Activated T-helper 1 cell treated with anti-CD3 and anti-CD28 coated beads, Interleukin-12 subunit alpha, Interleukin-12 subunit beta, Interleukin-2, Interleukin-4 antibody, amounts not matched to agents 30 ng/mL and 10 ng/mL and 1 ng/mL, durations not matched to agents 14 hours and 24 hours and 36 hours (primary cell): ENCODE measurements around the gene AKNA. TPM values are rescaled to one million over a fixed set of nuclear protein-coding genes. Genes with fewer than 3 reads are reported as not detected.
"Not testable (repeated sequence)": the region's sequence is repeated elsewhere in the genome, so short reads cannot be mapped to it uniquely, and the experiment has no call there.

ENCODE experiments used
- DNase-seq: peaks from one replicate; pipeline ENCODE4 v3.0.0; 2021; ENCODE audit warnings: low spot score
- H3K27ac Mint-ChIP-seq: one replicate; pipeline ENCODE4 v1.8.0; 2021; ENCODE audit warnings: mild to moderate bottlenecking, mixed read lengths
- H3K27me3 Mint-ChIP-seq: one replicate; pipeline ENCODE4 v1.8.0; 2022; ENCODE audit warnings: mild to moderate bottlenecking, moderate library complexity, mixed read lengths; ENCODE audit not compliant: insufficient read depth
- H3K36me3 Mint-ChIP-seq: one replicate; pipeline ENCODE4 v1.8.0; 2021; ENCODE audit warnings: low read depth, mixed read lengths
- H3K4me1 Mint-ChIP-seq: one replicate; pipeline ENCODE4 v1.8.0; 2021; ENCODE audit warnings: low read depth, mixed read lengths
- H3K4me3 Mint-ChIP-seq: one replicate; pipeline ENCODE4 v1.8.0; 2021; ENCODE audit warnings: mild to moderate bottlenecking, moderate library complexity, mixed read lengths
- H3K9me3 Mint-ChIP-seq: one replicate; pipeline ENCODE4 v1.8.0; 2021; ENCODE audit warnings: mixed read lengths
- intact Hi-C: fragments of 100-400 bp; cut with micrococcal nuclease; formaldehyde crosslinking; loops from one replicate; pipeline ENCODE4 v1.15.1; 2024
- total RNA-seq: library from RNA; stranded (reverse); gene quantifications from 2 replicates; pipeline ENCODE4 v1.2.3, GENCODE V29; 2022

Gene AKNA
- total RNA-seq, 1 donor from 2014 or later: 178 TPM

- H3K9me3 Mint-ChIP-seq, H3K4me3 Mint-ChIP-seq, H3K4me1 Mint-ChIP-seq, H3K27me3 Mint-ChIP-seq, H3K27ac Mint-ChIP-seq, DNase-seq, intact Hi-C loops: not testable (repeated sequence)
- peaks cover 18% of the 10 kb centered on the region for H3K36me3 Mint-ChIP-seq
Measured at GRCh38 chr9:114331229-114332195, 56.3 kb downstream of the AKNA start.

- intact Hi-C loops: no loop called here
- H3K4me3 Mint-ChIP-seq: no peak overlapping the region
- H3K4me1 Mint-ChIP-seq: no peaks in the 10 kb centered on the region
- no peak overlapping the region for H3K27ac Mint-ChIP-seq
- DNase-seq: no peak
- H3K9me3 Mint-ChIP-seq: peaks cover 4% of the 10 kb centered on the region
- H3K27me3 Mint-ChIP-seq: no peaks in the 10 kb centered on the region
- H3K36me3 Mint-ChIP-seq: peaks cover 10% of the 10 kb centered on the region
Measured at GRCh38 chr9:114330636-114331035, 57.1 kb downstream of the AKNA start.

GRCh38 chr9:114329625-114330022, 58.2 kb downstream of the AKNA start, which contains the start of gene ORM2:
ORM2 (plus strand) TSS chr9:114329869; CDS start chr9:114329905, 36 bp downstream.
- H3K27ac Mint-ChIP-seq, intact Hi-C loops, H3K4me1 Mint-ChIP-seq, DNase-seq, H3K27me3 Mint-ChIP-seq, H3K4me3 Mint-ChIP-seq, H3K36me3 Mint-ChIP-seq, H3K9me3 Mint-ChIP-seq: not testable (repeated sequence)

- H3K9me3 Mint-ChIP-seq, H3K27me3 Mint-ChIP-seq, DNase-seq, H3K36me3 Mint-ChIP-seq, H3K4me3 Mint-ChIP-seq, H3K27ac Mint-ChIP-seq, H3K4me1 Mint-ChIP-seq, intact Hi-C loops: not testable (repeated sequence)
Measured at GRCh38 chr9:114328937-114329624, 58.7 kb downstream of the AKNA start.

- H3K4me3 Mint-ChIP-seq, DNase-seq, intact Hi-C loops, H3K4me1 Mint-ChIP-seq, H3K27me3 Mint-ChIP-seq, H3K36me3 Mint-ChIP-seq, H3K9me3 Mint-ChIP-seq, H3K27ac Mint-ChIP-seq: not testable (repeated sequence)
Measured at GRCh38 chr9:114328357-114328820, 59.4 kb downstream of the AKNA start.

GRCh38 chr9:114327749-114328148, 60.0 kb downstream of the AKNA start:
- H3K9me3 Mint-ChIP-seq: no peaks in the 10 kb centered on the region
- no peaks in the 10 kb centered on the region for H3K4me1 Mint-ChIP-seq
- no peaks in the 10 kb centered on the region for H3K27me3 Mint-ChIP-seq
- intact Hi-C loops: no loop called here
- H3K27ac Mint-ChIP-seq: no peak overlapping the region
- no peak overlapping the region for H3K4me3 Mint-ChIP-seq
- H3K36me3 Mint-ChIP-seq: peaks cover 4% of the 10 kb centered on the region
- no peak for DNase-seq

GRCh38 chr9:114325684-114326254, 62.0 kb downstream of the AKNA start:
- H3K27ac Mint-ChIP-seq, H3K27me3 Mint-ChIP-seq, DNase-seq, H3K9me3 Mint-ChIP-seq, intact Hi-C loops, H3K4me3 Mint-ChIP-seq, H3K4me1 Mint-ChIP-seq, H3K36me3 Mint-ChIP-seq: not testable (repeated sequence)

GRCh38 chr9:114324965-114325364, 62.8 kb downstream of the AKNA start:
- H3K4me3 Mint-ChIP-seq, intact Hi-C loops, H3K36me3 Mint-ChIP-seq, H3K4me1 Mint-ChIP-seq, DNase-seq, H3K9me3 Mint-ChIP-seq, H3K27ac Mint-ChIP-seq, H3K27me3 Mint-ChIP-seq: not testable (repeated sequence)

GRCh38 chr9:114324492-114324891, 63.3 kb downstream of the AKNA start:
- no peaks in the 10 kb centered on the region for H3K4me1 Mint-ChIP-seq
- no peak overlapping the region for H3K27ac Mint-ChIP-seq
- DNase-seq: no peak
- intact Hi-C loops: no loop called here
- H3K36me3 Mint-ChIP-seq: no peaks in the 10 kb centered on the region
- H3K4me3 Mint-ChIP-seq: no peak overlapping the region
- H3K27me3 Mint-ChIP-seq: peaks cover 3% of the 10 kb centered on the region
- H3K9me3 Mint-ChIP-seq: no peaks in the 10 kb centered on the region

- H3K27ac Mint-ChIP-seq: not testable (repeated sequence)
Measured at GRCh38 chr9:114323849-114324248, 63.9 kb downstream of the AKNA start.

GRCh38 chr9:114322831-114323531, 64.8 kb downstream of the AKNA start, which contains the start of gene ORM1:
ORM1 (plus strand) TSS chr9:114323098; CDS start chr9:114323134, 36 bp downstream.
- DNase-seq, H3K4me3 Mint-ChIP-seq, H3K27ac Mint-ChIP-seq, H3K4me1 Mint-ChIP-seq, H3K9me3 Mint-ChIP-seq, H3K27me3 Mint-ChIP-seq, H3K36me3 Mint-ChIP-seq, intact Hi-C loops: not testable (repeated sequence)

More at GRCh38 chr9:114323849-114324248, 63.9 kb downstream of the AKNA start:
- H3K4me3 Mint-ChIP-seq, H3K9me3 Mint-ChIP-seq, H3K36me3 Mint-ChIP-seq, H3K4me1 Mint-ChIP-seq, intact Hi-C loops, DNase-seq, H3K27me3 Mint-ChIP-seq: not testable (repeated sequence)

- DNase-seq, H3K4me1 Mint-ChIP-seq, H3K27me3 Mint-ChIP-seq, intact Hi-C loops, H3K4me3 Mint-ChIP-seq, H3K36me3 Mint-ChIP-seq, H3K9me3 Mint-ChIP-seq, H3K27ac Mint-ChIP-seq: not testable (repeated sequence)
Measured at GRCh38 chr9:114322160-114322818, 65.5 kb downstream of the AKNA start.
